DOHH2 (cell line): Measurements from ENCODE around the gene LYZL1.

Experiments used
- H3F3A ChIP-seq: fragments of 200-600 bp; sonication (generic), shearing (Covaris generic); 2 replicates; pipeline ENCODE4 v1.6.0; 2016; ENCODE audit warnings: antibody characterized with exemption, mild to moderate bottlenecking; ENCODE audit not compliant: control insufficient read depth, insufficient read depth
- H3K27ac ChIP-seq: fragments of 200-600 bp; sonication (generic); 2 replicates; pipeline ENCODE4 v1.5.1; 2014; ENCODE audit warnings: low read depth, mild to moderate bottlenecking, low read length, moderate library complexity
- H3K27me3 ChIP-seq: fragments of 200-600 bp; sonication (generic); 2 replicates; pipeline ENCODE4 v1.6.1; 2014; ENCODE audit warnings: mild to moderate bottlenecking, low read length, mixed read lengths; ENCODE audit not compliant: control insufficient read depth
- H3K36me3 ChIP-seq: fragments of 200-600 bp; sonication (generic); 2 replicates; pipeline ENCODE4 v1.6.1; 2014; ENCODE audit warnings: mild to moderate bottlenecking, low read length, moderate library complexity, mixed read lengths; ENCODE audit not compliant: control insufficient read depth
- H3K4me1 ChIP-seq: fragments of 200-600 bp; sonication (generic); 2 replicates; pipeline ENCODE4 v1.6.1; 2014; ENCODE audit warnings: mild to moderate bottlenecking, low read length, mixed read lengths; ENCODE audit not compliant: control insufficient read depth
- H3K4me2 ChIP-seq: fragments of 200-600 bp; sonication (generic); 2 replicates; pipeline ENCODE4 v1.6.0; 2014; ENCODE audit warnings: mild to moderate bottlenecking, low read length, moderate library complexity
- H3K4me3 ChIP-seq: fragments of 200-600 bp; sonication (generic); 2 replicates; pipeline ENCODE4 v1.5.1; 2014; ENCODE audit warnings: mild to moderate bottlenecking, low read length, mixed read lengths
- H3K79me2 ChIP-seq: fragments of 200-600 bp; sonication (generic); 2 replicates; pipeline ENCODE4 v1.6.1; 2014; ENCODE audit warnings: mild to moderate bottlenecking, low read length, mixed read lengths; ENCODE audit not compliant: control insufficient read depth
- H3K9me2 ChIP-seq: fragments of 200-600 bp; sonication (generic); replicated peaks from 2 replicates; pipeline ENCODE4 v1.6.1; 2014; ENCODE audit warnings: mild to moderate bottlenecking, low read length, mixed read lengths; ENCODE audit not compliant: control insufficient read depth
- H3K9me3 ChIP-seq: fragments of 200-600 bp; sonication (generic); 2 replicates; pipeline ENCODE4 v1.6.1; 2014; ENCODE audit warnings: antibody characterized with exemption, low read length, mixed read lengths; ENCODE audit not compliant: control insufficient read depth, insufficient read depth
- H4K20me1 ChIP-seq: fragments of 200-600 bp; sonication (generic); 2 replicates; pipeline ENCODE4 v1.6.0; 2014; ENCODE audit warnings: low read depth, mild to moderate bottlenecking, antibody characterized with exemption, low read length, moderate library complexity; ENCODE audit not compliant: control insufficient read depth, insufficient read depth
- CTCF ChIP-seq: fragments of 200-600 bp; sonication (generic); IDR thresholded peaks from one replicate; pipeline ENCODE4 v1.5.1; 2014; ENCODE audit warnings: antibody characterized with exemption, mild to moderate bottlenecking, low read depth, low read length; ENCODE audit not compliant: poor library complexity, severe bottlenecking
- EZH2phosphoT487 ChIP-seq: fragments of 200-600 bp; sonication (generic); IDR thresholded peaks from 2 replicates; pipeline ENCODE4 v1.6.1; 2017; ENCODE audit warnings: borderline replicate concordance, mild to moderate bottlenecking, antibody characterized with exemption, low read length, moderate library complexity, mixed read lengths

LYZL1 gene

GRCh38 chr10:29353305-29353704 is 64.4 kb downstream of the LYZL1 start:
- no peak for TF ChIP-seq CTCF
- TF ChIP-seq EZH2phosphoT487 = no peak
- Histone ChIP-seq H3K9me3 (no peaks in the 10 kb centered on the region), H3K4me3 (no peak overlapping the region), H3F3A (no peaks in the 10 kb centered on the region), H3K79me2 (no peaks in the 10 kb centered on the region), H3K4me2 (no peak overlapping the region), H3K36me3 (no peaks in the 10 kb centered on the region), H3K27ac (no peak overlapping the region), H3K4me1 (no peaks in the 10 kb centered on the region), H3K9me2 (no peaks in the 10 kb centered on the region), H4K20me1 (no peaks in the 10 kb centered on the region), H3K27me3 (no peaks in the 10 kb centered on the region)

- no peaks in the 10 kb centered on the region for H3K9me2 ChIP-seq
- no peaks in the 10 kb centered on the region for H4K20me1 ChIP-seq
- H3K4me1 ChIP-seq = no peaks in the 10 kb centered on the region
- H3K36me3 ChIP-seq = no peaks in the 10 kb centered on the region
- no peak overlapping the region for H3K27ac ChIP-seq
- TF ChIP-seq CTCF = no peak
- TF ChIP-seq EZH2phosphoT487 = no peak
- no peak overlapping the region for H3K4me2 ChIP-seq
- H3K9me3 ChIP-seq = no peaks in the 10 kb centered on the region
- no peaks in the 10 kb centered on the region for H3F3A ChIP-seq
- no peaks in the 10 kb centered on the region for H3K27me3 ChIP-seq
- H3K4me3 ChIP-seq = no peak overlapping the region
- H3K79me2 ChIP-seq = no peaks in the 10 kb centered on the region
Measured at GRCh38 chr10:29353887-29354561, 65.2 kb downstream of the LYZL1 start.

GRCh38 chr10:29355411-29355991 is 66.6 kb downstream of the LYZL1 start:
- Histone ChIP-seq H4K20me1 (no peaks in the 10 kb centered on the region), H3K4me2 (no peak overlapping the region), H3K4me3 (no peak overlapping the region), H3F3A (no peaks in the 10 kb centered on the region), H3K4me1 (no peaks in the 10 kb centered on the region), H3K9me3 (no peaks in the 10 kb centered on the region), H3K27ac (no peak overlapping the region), H3K27me3 (no peaks in the 10 kb centered on the region), H3K79me2 (no peaks in the 10 kb centered on the region), H3K36me3 (no peaks in the 10 kb centered on the region), H3K9me2 (no peaks in the 10 kb centered on the region)
- TF ChIP-seq CTCF (no peak), EZH2phosphoT487 (no peak)
